NCI-H2107 (cell line): ENCODE results near the gene AP2A2.
"Not testable (repeated sequence)": the region's sequence is repeated elsewhere in the genome, so short reads cannot be mapped to it uniquely, and the experiment has no call there.

Source experiments
- DNase-seq: peaks from one replicate; lab custom pipeline; 2025; lab: John Stamatoyannopoulos, UW

Gene AP2A2

GRCh38 chr11:975376-975775 lies 49.7 kb downstream of the AP2A2 start:
- not testable (repeated sequence) for DNase-seq

- no peak for DNase-seq
Observed at GRCh38 chr11:975827-976226, 50.2 kb downstream of the AP2A2 start.

GRCh38 chr11:976431-977160 lies 50.9 kb downstream of the AP2A2 start:
- DNase-seq, result no peak

GRCh38 chr11:977830-978720 lies 52.4 kb downstream of the AP2A2 start:
- no peak for DNase-seq

- no peak for DNase-seq
Observed at GRCh38 chr11:978781-979180, 53.1 kb downstream of the AP2A2 start.

GRCh38 chr11:980438-981357 lies 55.0 kb downstream of the AP2A2 start:
- DNase-seq, result no peak

- DNase-seq, result no peak
Observed at GRCh38 chr11:981764-982163, 56.1 kb downstream of the AP2A2 start.

GRCh38 chr11:984546-984945 lies 58.9 kb downstream of the AP2A2 start:
- no peak for DNase-seq

GRCh38 chr11:985406-985805 lies 59.7 kb downstream of the AP2A2 start:
- no peak for DNase-seq

- DNase-seq, result no peak
Observed at GRCh38 chr11:985848-986247, 60.2 kb downstream of the AP2A2 start.

GRCh38 chr11:986270-986951 lies 60.7 kb downstream of the AP2A2 start:
- no peak for DNase-seq

GRCh38 chr11:986952-987305 lies 61.3 kb downstream of the AP2A2 start:
- no peak for DNase-seq

GRCh38 chr11:987671-988070 lies 62.0 kb downstream of the AP2A2 start:
- no peak for DNase-seq

GRCh38 chr11:990101-990500 lies 64.4 kb downstream of the AP2A2 start:
- no peak for DNase-seq

GRCh38 chr11:991034-991433 lies 65.4 kb downstream of the AP2A2 start:
- no peak for DNase-seq

GRCh38 chr11:991711-992307 lies 66.1 kb downstream of the AP2A2 start:
- no peak for DNase-seq

GRCh38 chr11:992577-992976 lies 66.9 kb downstream of the AP2A2 start:
- DNase-seq, result no peak

- no peak for DNase-seq
Observed at GRCh38 chr11:993632-994167, 68.0 kb downstream of the AP2A2 start.

- DNase-seq, result no peak
Observed at GRCh38 chr11:995044-995751, 69.5 kb downstream of the AP2A2 start.

- no peak for DNase-seq
Observed at GRCh38 chr11:995752-996420, 70.2 kb downstream of the AP2A2 start.
